GM18498 (cell line): Measurements from ENCODE around the gene MED19.
A peak's percentile ranks its signal among the peaks of the same experiment; 100 is the strongest.
"Not testable (repeated sequence)": the region's sequence is repeated elsewhere in the genome, so short reads cannot be mapped to it uniquely, and the experiment has no call there.

Experiments used
- ATAC-seq: cut with Tn5 transposase; IDR thresholded peaks from one replicate; pipeline ENCODE4 v1.9.1; 2021; ENCODE audit warnings: mild to moderate bottlenecking, moderate library complexity; ENCODE audit not compliant: unreplicated experiment

Gene MED19

DNA sequence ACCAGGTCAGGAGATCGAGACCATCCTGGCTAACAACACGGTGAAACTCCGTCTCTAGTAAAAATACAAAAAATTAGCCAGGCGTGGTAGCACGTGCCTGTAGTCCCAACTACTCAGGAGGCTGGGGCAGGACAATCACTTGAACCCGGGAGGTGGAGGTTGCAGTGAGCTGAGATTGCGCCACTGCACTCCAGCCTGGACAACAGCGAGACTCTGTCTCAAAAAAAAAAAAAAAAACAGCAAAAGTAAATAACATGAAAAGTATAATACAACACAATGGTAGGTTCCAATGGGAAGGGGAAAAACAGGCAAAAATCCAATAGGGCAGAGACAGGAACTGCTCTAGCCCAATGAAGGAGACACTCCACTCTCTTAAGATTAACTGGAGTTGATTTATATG, 6.6 kb downstream of the MED19 start:
- not testable (repeated sequence) for ATAC-seq

- no peak for ATAC-seq
These were observed 7.1 kb downstream of the MED19 start for GRCh38 chr11:57704932-57705331.

GRCh38 chr11:57703341-57703740, 8.7 kb downstream of the MED19 start:
- ATAC-seq: no peak

DNA sequence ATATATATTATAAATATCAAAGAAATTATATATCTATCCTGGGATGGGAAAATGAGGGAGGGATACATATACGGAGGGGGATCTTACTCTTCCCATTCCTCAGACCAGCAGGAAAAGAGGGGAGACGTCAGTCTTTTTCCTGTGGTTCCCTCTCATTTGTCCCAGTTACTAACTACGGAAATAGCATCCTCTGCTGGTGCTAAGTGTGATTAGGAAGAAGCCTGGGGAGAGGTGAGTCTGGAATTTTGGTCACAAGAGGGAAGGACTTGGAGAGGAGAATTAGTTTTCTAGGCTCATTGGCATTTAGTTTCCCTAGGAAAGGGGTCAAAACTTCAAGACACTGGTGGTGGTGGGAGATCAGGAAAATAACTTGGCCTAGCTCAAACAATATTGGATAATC, 11.6 kb downstream of the MED19 start:
- no peak for ATAC-seq

- no peak for ATAC-seq
These were observed 12.2 kb downstream of the MED19 start for GRCh38 chr11:57699813-57700212.

DNA sequence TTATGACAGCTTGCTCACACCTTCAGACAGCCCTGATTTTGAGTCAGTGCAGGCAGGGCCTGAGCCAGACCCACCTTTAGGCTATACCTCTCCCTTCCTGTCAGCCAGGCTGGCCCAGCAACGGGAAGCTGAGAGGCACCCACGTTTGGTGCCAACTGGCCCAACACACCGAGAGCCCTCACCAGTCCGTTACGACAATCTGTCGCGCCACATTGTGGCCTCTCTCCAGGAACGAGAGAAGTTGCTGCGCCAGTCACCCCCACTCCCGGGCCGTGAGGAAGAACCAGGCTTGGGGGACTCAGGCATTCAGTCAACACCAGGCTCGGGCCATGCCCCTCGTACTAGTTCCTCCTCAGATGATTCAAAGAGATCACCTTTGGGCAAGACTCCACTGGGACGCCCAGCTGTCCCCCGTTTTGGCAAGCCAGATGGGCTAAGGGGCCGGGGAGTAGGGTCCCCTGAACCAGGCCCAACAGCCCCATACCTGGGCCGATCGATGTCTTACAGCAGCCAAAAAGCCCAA, 13.1 kb downstream of the MED19 start:
- no peak for ATAC-seq

DNA sequence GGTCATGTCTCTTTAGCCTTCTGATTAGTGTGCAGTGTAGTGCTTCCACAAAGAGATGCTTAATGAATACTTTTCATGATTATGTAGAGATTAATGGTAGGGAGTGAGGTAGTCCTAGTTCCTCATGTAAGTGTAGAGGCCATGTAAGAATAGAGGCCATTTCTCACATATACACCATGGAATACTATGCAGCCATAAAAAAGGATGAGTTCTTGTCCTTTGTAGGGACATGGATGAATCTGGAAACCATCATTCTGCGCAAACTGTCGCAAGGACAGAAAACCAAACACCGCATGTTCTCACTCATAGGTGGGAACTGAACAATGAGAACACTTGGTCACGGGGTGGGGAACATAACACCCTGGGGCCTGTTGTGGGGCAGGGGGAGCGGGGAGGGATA, 21.5 kb downstream of the MED19 start:
- not testable (repeated sequence) for ATAC-seq

DNA sequence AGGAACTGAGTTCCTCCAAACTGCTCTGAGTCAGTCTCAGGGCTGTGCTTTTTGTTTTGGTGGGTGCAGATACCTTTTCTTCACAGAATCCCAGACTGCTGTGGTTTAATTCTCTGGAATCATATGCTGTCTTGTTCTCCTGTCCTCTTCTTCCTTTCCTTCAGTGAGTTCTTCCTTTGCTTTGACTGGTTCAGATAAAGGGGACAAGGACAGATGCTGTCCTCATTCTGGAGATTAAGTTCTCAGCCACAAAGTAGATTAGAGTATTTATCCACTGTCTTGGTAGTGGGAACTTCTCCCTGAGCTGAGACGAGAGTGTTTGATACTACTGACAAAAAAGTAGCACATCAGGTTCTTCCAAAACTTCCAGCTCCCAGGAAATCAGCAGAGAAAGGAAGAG, 30.8 kb downstream of the MED19 start:
- no peak for ATAC-seq

- peak; percentile 56 for ATAC-seq
These were observed 31.5 kb downstream of the MED19 start for GRCh38 chr11:57680552-57680874.

- no peak for ATAC-seq
These were observed 32.6 kb downstream of the MED19 start for GRCh38 chr11:57679396-57679795.

GRCh38 chr11:57675176-57675941, 36.7 kb downstream of the MED19 start:
- ATAC-seq: no peak

DNA sequence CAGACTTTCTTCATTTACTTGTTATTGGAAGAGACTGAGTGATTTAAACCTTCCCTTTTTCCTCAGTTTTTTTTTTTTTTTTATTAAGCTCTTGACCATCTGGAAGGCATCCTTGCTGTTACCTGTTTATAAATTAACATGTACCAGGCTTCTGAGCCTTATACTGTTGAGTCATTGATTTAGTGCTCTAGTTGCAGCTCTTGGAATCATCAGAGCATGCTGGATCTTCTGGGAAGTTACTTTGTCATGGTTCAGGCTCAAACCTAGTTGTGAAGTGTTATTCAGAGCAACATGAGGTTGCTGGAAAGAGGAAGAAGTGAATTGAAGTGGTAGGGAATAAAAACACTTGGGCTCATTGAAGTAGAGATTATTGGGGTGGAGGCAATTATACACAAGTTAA, 37.8 kb downstream of the MED19 start:
- ATAC-seq: no peak

DNA sequence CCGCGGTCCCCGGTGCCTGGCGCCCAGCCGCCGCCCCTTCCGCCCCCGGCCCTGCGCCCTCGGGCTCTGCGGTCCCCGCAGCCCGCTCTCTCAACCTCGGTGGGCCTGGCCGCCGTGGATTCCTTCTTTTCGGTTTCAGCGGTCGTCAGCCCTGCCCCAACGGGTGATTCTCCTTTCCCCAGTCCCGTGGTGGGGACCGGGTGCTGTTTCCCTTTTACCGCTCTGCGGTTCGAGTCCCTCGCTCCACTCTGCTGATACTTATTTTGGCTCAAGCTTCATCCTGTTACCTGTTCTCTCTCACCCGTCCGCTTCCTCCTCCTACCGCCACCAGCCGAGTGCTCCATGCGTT, 43.6 kb downstream of the MED19 start:
- ATAC-seq: peak; percentile 15

DNA sequence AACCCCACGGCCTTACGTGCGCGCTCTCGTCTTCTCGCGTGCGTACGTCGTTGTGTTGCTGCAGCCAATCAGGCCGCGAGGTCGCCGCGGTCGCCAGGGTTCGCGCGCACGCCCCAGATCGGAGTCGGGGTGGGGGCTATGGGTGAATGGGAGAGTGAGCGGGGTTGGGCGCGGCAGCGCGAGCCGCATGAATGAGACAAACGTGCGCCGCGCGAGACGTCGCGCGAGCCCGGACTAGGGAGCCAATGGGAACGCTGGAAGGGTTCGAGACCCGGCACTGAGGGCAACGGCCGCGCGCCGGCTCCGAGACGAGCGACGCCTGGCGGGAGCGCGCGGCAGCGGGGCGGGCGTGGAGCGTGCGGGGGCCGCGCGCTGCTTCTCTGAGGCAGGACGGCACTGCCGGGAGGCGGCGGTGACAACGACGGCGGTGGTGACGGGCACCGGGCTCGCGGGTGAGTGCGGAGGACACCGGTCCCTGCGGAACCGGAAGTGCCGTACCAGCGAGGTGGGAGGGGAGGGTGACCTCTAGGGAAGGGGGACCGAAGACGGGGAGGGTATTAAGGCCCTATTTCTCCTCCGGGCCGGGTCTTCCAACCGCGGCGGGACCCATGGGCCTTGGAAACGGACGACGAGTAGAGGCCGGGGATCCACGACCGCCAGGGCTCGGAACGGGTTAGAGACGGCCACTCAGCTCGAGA, 44.1 kb downstream of the MED19 start, which contains the start of gene ZDHHC5:
Gene ZDHHC5, plus strand, starts transcription at position 379 of the 698 bp plus-strand sequence. CDS start 4,977 bp downstream, outside the sequence.
- peak; percentile 87 for ATAC-seq

DNA sequence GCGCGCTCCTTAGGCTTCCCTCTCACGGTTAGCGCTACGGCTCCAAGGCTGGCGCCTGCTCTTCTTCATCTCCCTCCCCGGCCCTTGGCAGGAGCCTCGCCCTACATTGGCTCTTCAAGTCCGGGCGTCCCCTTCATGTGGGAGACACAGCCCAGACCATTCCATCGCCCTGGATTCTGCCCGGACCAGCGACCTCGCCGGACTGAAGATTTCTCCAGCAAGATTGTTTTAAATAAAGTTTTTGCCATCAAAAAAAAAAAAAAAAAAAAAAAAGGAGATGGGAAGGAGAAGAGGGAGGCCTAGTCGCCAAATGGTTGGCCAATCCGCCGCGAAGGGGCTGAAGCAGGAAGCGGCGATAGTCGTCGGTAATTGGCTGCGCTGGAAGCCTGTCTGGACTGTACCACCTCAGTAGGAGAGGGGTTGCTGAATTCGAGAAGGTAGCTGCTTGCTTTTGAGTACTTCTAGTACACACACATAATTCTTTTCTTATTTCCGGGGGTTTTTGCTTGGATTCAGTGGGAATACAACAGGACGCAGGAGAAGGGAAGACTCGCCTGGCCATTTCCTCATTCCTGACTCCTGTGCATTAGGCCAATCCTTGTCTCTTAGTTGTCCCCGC, 44.8 kb downstream of the MED19 start:
- ATAC-seq: peak; percentile 69

- ATAC-seq: no peak
These were observed 48.0 kb downstream of the MED19 start for GRCh38 chr11:57663975-57664374.

DNA sequence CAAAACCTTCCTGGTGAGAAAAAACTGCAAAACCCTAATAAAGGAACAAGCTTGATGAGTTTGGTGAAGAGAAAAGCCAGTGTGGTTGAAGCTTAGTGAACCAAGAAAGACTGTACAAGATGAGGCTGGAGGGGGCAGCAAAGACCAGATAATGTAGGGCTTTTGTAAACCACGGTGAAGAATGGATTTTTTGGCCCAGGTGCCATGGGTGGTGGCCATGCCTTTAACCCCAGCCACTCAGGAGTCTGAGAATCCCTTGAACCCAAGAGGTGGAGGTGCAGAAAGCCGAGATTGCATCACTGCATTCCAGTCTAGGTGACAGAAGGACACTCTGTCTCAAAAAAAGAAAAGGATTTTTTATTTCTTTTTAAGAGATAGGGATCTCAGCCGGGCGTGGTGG, 49.1 kb downstream of the MED19 start:
- ATAC-seq: no peak

GRCh38 chr11:57659669-57660068, 52.3 kb downstream of the MED19 start:
- no peak for ATAC-seq

DNA sequence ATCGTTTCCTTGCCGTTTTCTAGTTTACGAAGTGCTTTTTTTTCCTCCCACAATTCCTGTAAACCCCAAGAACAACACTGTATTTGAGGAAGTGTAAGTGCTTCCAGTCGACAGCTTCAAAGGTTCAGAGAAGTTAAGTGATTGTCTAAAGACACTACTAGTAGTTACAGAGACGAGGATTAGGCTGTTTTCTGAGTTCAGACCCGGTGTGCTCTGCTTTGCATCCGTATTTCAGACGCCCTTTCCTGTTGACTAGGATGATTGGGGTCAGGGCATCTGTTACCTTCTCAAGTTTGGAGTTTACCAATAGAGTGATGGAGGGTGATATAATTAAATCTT, 54.0 kb downstream of the MED19 start:
- ATAC-seq: no peak

DNA sequence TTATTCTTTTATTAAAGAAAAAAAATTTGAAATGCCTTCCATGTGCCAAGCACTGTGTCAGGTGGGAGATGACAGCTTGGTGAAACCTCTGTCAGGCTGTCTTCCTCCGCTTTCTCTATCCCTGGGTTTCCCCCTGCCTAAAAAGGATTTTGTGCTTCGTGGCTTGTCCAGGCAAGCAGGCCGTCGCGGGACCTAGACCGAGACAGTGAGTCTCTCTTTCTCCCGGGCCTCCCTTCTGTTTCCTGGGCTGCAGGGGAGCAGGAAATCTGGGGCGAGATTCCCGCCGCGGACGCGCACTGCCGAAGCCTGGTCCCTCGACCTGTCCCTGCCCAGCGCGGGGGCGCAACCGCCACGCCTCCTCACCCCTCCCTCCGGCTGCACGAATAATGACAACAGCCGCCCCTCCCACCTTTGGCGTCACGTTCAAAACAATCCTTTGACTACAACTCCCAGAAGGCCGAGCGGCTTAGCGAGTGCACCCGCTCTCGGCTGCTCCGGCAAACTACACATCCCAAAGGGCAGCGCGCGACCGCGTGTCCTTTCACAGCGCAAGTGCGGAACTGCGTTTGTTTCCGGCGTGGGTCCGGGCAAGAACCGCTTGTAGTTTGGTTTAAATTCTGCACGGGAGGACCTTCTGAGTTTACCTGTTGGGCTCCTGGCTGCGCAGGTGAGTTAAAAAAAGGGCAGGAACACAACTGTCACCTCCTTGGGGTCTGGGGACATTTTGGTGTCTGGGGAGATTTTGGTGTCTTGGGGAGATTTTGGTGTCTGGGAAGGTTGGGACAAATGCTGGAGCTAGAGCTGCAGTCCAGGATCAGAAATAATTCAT, 54.6 kb downstream of the MED19 start, which contains the start of gene CLP1:
Gene CLP1, plus strand, starts transcription at position 569 of the 829 bp plus-strand sequence. CDS start 1,715 bp downstream, outside the sequence.
- ATAC-seq: peak; percentile 98

GRCh38 chr11:57656885-57657193, 55.2 kb downstream of the MED19 start:
- ATAC-seq: no peak
